ENCODE results near the gene TCF7L2.

Gene TCF7L2

GRCh38 chr10:113017376-113017775 lies 67.3 kb downstream of the TCF7L2 start:
- no peaks in the 10 kb centered on the region for H4K20me1 ChIP-seq (ENCODE audit: insufficient read depth, low read length)
- no peak overlapping the region for H2AFZ ChIP-seq (ENCODE audit: low read depth, low read length)
- H3K79me2 ChIP-seq (ENCODE audit: low read length): no peaks in the 10 kb centered on the region
- no peaks in the 10 kb centered on the region for H3K36me3 ChIP-seq (replicated peaks; ENCODE audit: low read depth, low read length)
- H3K9me3 ChIP-seq (ENCODE audit: insufficient read depth, low read length): no peaks in the 10 kb centered on the region
- H3K27me3 ChIP-seq (ENCODE audit: low read depth, low read length): peaks cover 7% of the 10 kb centered on the region
- H3K27ac ChIP-seq (ENCODE audit: low read length): no peak overlapping the region
- no peak overlapping the region for H3K4me2 ChIP-seq (ENCODE audit: low read length)
- no peak overlapping the region for H3K9ac ChIP-seq (ENCODE audit: low read length)
- TF ChIP-seq CTCF (IDR thresholded peaks at IDR 0.05; ENCODE audit: low read depth, low read length): no peak
- H3K4me3 ChIP-seq (ENCODE audit: low read length): no peak overlapping the region
- H3K4me1 ChIP-seq (ENCODE audit: low read length): no peaks in the 10 kb centered on the region

GRCh38 chr10:113018034-113018433 lies 68.0 kb downstream of the TCF7L2 start:
- H3K27ac ChIP-seq (ENCODE audit: low read length): no peak overlapping the region
- no peak overlapping the region for H3K4me2 ChIP-seq (ENCODE audit: low read length)
- H3K9ac ChIP-seq (ENCODE audit: low read length): no peak overlapping the region
- no peaks in the 10 kb centered on the region for H3K9me3 ChIP-seq (ENCODE audit: insufficient read depth, low read length)
- TF ChIP-seq EZH2phosphoT487 (IDR thresholded peaks at IDR 0.05; ENCODE audit: low read depth): no peak
- no peak for TF ChIP-seq CTCF (IDR thresholded peaks at IDR 0.05; ENCODE audit: low read depth, low read length)
- H3K27me3 ChIP-seq (ENCODE audit: low read depth, low read length): peaks cover 7% of the 10 kb centered on the region
- no peaks in the 10 kb centered on the region for H4K20me1 ChIP-seq (ENCODE audit: insufficient read depth, low read length)
- no peaks in the 10 kb centered on the region for H3K4me1 ChIP-seq (ENCODE audit: low read length)
- no peak overlapping the region for H2AFZ ChIP-seq (ENCODE audit: low read depth, low read length)
- H3K36me3 ChIP-seq (replicated peaks; ENCODE audit: low read depth, low read length): no peaks in the 10 kb centered on the region
- H3K4me3 ChIP-seq (ENCODE audit: low read length): no peak overlapping the region
- no peaks in the 10 kb centered on the region for H3K79me2 ChIP-seq (ENCODE audit: low read length)

- H4K20me1 ChIP-seq (ENCODE audit: insufficient read depth, low read length): no peaks in the 10 kb centered on the region
- no peak overlapping the region for H3K9ac ChIP-seq (ENCODE audit: low read length)
- TF ChIP-seq CTCF (IDR thresholded peaks at IDR 0.05; ENCODE audit: low read depth, low read length) (no peak), EZH2phosphoT487 (IDR thresholded peaks at IDR 0.05; ENCODE audit: low read depth) (no peak)
- H3K36me3 ChIP-seq (replicated peaks; ENCODE audit: low read depth, low read length): no peaks in the 10 kb centered on the region
- no peak overlapping the region for H2AFZ ChIP-seq (ENCODE audit: low read depth, low read length)
- H3K4me1 ChIP-seq (ENCODE audit: low read length): no peaks in the 10 kb centered on the region
- H3K4me3 ChIP-seq (ENCODE audit: low read length): no peak overlapping the region
- no peak overlapping the region for H3K4me2 ChIP-seq (ENCODE audit: low read length)
- H3K27me3 ChIP-seq (ENCODE audit: low read depth, low read length): peaks cover 7% of the 10 kb centered on the region
- H3K27ac ChIP-seq (ENCODE audit: low read length): no peak overlapping the region
- no peaks in the 10 kb centered on the region for H3K79me2 ChIP-seq (ENCODE audit: low read length)
- H3K9me3 ChIP-seq (ENCODE audit: insufficient read depth, low read length): no peaks in the 10 kb centered on the region
Observed at GRCh38 chr10:113019096-113019495, 69.0 kb downstream of the TCF7L2 start.

- Histone ChIP-seq H4K20me1 (ENCODE audit: insufficient read depth, low read length) (no peaks in the 10 kb centered on the region), H3K4me2 (ENCODE audit: low read length) (no peak overlapping the region), H3K9ac (ENCODE audit: low read length) (no peak overlapping the region), H3K36me3 (replicated peaks; ENCODE audit: low read depth, low read length) (no peaks in the 10 kb centered on the region), H3K9me3 (ENCODE audit: insufficient read depth, low read length) (no peaks in the 10 kb centered on the region), H3K27me3 (ENCODE audit: low read depth, low read length) (peaks cover 7% of the 10 kb centered on the region), H3K79me2 (ENCODE audit: low read length) (no peaks in the 10 kb centered on the region), H3K27ac (ENCODE audit: low read length) (no peak overlapping the region), H3K4me1 (ENCODE audit: low read length) (no peaks in the 10 kb centered on the region), H3K4me3 (ENCODE audit: low read length) (no peak overlapping the region), H2AFZ (ENCODE audit: low read depth, low read length) (no peak overlapping the region)
- TF ChIP-seq EZH2phosphoT487 (IDR thresholded peaks at IDR 0.05; ENCODE audit: low read depth) (no peak), CTCF (IDR thresholded peaks at IDR 0.05; ENCODE audit: low read depth, low read length) (no peak)
Observed at GRCh38 chr10:113019692-113020474, 69.8 kb downstream of the TCF7L2 start.

Data from OCI-LY3 (cell line).